GM23338 (cell line): ENCODE results near the gene TMEM250. TPM values are rescaled to one million over a fixed set of nuclear protein-coding genes. Genes with fewer than 3 reads are reported as not detected.

ENCODE experiments used
- ATAC-seq: fragments of 200-7000 bp; cut with Tn5 transposase; 3 replicates; pipeline ENCODE4 v1.9.1; 2020
- DNase-seq: peaks from one replicate; pipeline ENCODE4 v3.0.0-alpha.2; 2015; ENCODE audit warnings: low spot score
- H2AFZ ChIP-seq: fragments of 200-600 bp; sonication (generic); 2 replicates; pipeline ENCODE4 v1.8.0; 2016; ENCODE audit warnings: antibody characterized with exemption, mild to moderate bottlenecking, moderate library complexity
- H3F3A ChIP-seq: fragments of 200-600 bp; sonication (generic); replicated peaks from 2 replicates; pipeline ENCODE4 v1.8.0; 2017; ENCODE audit warnings: antibody characterized with exemption, mixed run types, low read depth
- H3K27ac ChIP-seq: fragments of 200-600 bp; sonication (generic); 2 replicates; pipeline ENCODE4 v1.6.1; 2016; ENCODE audit warnings: low read depth
- H3K27me3 ChIP-seq: fragments of 200-600 bp; sonication (generic); 2 replicates; pipeline ENCODE4 v1.8.0; 2016; ENCODE audit warnings: mild to moderate bottlenecking, mixed run types, moderate library complexity; ENCODE audit not compliant: insufficient read depth
- H3K36me3 ChIP-seq: fragments of 200-600 bp; sonication (generic); 2 replicates; pipeline ENCODE4 v1.8.0; 2016; ENCODE audit warnings: mild to moderate bottlenecking; ENCODE audit not compliant: insufficient read depth
- H3K4me1 ChIP-seq: fragments of 200-600 bp; sonication (generic); 2 replicates; pipeline ENCODE4 v1.8.0; 2016; ENCODE audit warnings: mild to moderate bottlenecking, moderate library complexity; ENCODE audit not compliant: insufficient read depth
- H3K4me2 ChIP-seq: fragments of 200-600 bp; sonication (generic); 2 replicates; pipeline ENCODE4 v1.7.1; 2017; ENCODE audit warnings: mixed run types
- H3K4me3 ChIP-seq: fragments of 200-600 bp; sonication (generic); 2 replicates; pipeline ENCODE4 v1.6.1; 2016; ENCODE audit warnings: mixed run types
- H3K79me2 ChIP-seq: fragments of 200-600 bp; sonication (generic); replicated peaks from 2 replicates; pipeline ENCODE4 v1.8.0; 2017; ENCODE audit warnings: mild to moderate bottlenecking; ENCODE audit not compliant: insufficient read depth
- H3K9me2 ChIP-seq: fragments of 200-600 bp; sonication (generic); 2 replicates; pipeline ENCODE4 v1.8.0; 2017; ENCODE audit not compliant: insufficient read depth
- H4K20me1 ChIP-seq: fragments of 200-600 bp; sonication (generic); replicated peaks from 2 replicates; pipeline ENCODE4 v1.8.0; 2017; ENCODE audit warnings: mild to moderate bottlenecking; ENCODE audit not compliant: insufficient read depth
- H3K27ac Mint-ChIP-seq: 2 replicates; pipeline ENCODE4 v1.8.0; 2020; ENCODE audit warnings: inconsistent platforms, mild to moderate bottlenecking, moderate library complexity, mixed read lengths
- H3K27me3 Mint-ChIP-seq: 3 replicates; pipeline ENCODE4 v1.8.0; 2022; ENCODE audit warnings: low read depth, mild to moderate bottlenecking, moderate library complexity, mixed read lengths, inconsistent platforms; ENCODE audit not compliant: insufficient read depth, poor library complexity
- H3K36me3 Mint-ChIP-seq: 3 replicates; pipeline ENCODE4 v1.8.0; 2021; ENCODE audit warnings: low read depth, mild to moderate bottlenecking, inconsistent platforms, moderate library complexity, mixed read lengths
- H3K4me1 Mint-ChIP-seq: 3 replicates; pipeline ENCODE4 v1.8.0; 2020; ENCODE audit warnings: mild to moderate bottlenecking, inconsistent platforms, mixed read lengths
- H3K4me3 Mint-ChIP-seq: 3 replicates; pipeline ENCODE4 v1.8.0; 2021; ENCODE audit warnings: moderate library complexity, mild to moderate bottlenecking, inconsistent platforms, mixed read lengths
- H3K9me3 Mint-ChIP-seq: 3 replicates; pipeline ENCODE4 v1.8.0; 2020; ENCODE audit warnings: moderate library complexity, mild to moderate bottlenecking, inconsistent platforms, mixed read lengths
- CREB1 ChIP-seq: fragments of 250-450 bp; sonication (Bioruptor Pico); IDR thresholded peaks from 2 replicates; pipeline ENCODE4 v1.5.0; 2020; ENCODE audit warnings: low read depth, mild to moderate bottlenecking, moderate library complexity
- EZH2phosphoT487 ChIP-seq: fragments of 200-600 bp; sonication (generic); IDR thresholded peaks from one replicate; pipeline ENCODE4 v1.8.1; 2018; ENCODE audit warnings: antibody characterized with exemption; ENCODE audit not compliant: unreplicated experiment
- JUNB ChIP-seq: IDR thresholded peaks from one replicate; pipeline ENCODE4 v1.6.1; 2016; ENCODE audit warnings: antibody characterized with exemption; ENCODE audit not compliant: unreplicated experiment
- NANOG ChIP-seq: IDR thresholded peaks from 2 replicates; pipeline ENCODE4 v1.6.1; 2016; ENCODE audit warnings: antibody characterized with exemption, borderline replicate concordance
- POLR2AphosphoS5 ChIP-seq: IDR thresholded peaks from 2 replicates; pipeline ENCODE4 v1.6.1; 2016; ENCODE audit warnings: antibody characterized with exemption, low read depth
- STAT1 ChIP-seq: IDR thresholded peaks from one replicate; pipeline ENCODE4 v1.6.1; 2016; ENCODE audit warnings: antibody characterized with exemption; ENCODE audit not compliant: unreplicated experiment
- ZNF114 ChIP-seq: fragments of 250-450 bp; sonication (Bioruptor Pico); IDR thresholded peaks from 2 replicates; pipeline ENCODE4 v1.5.0; 2020; ENCODE audit warnings: mild to moderate bottlenecking, moderate library complexity
- ZNF331 ChIP-seq: fragments of 250-450 bp; sonication (Bioruptor Pico); IDR thresholded peaks from 2 replicates; pipeline ENCODE4 v1.5.0; 2020; ENCODE audit warnings: low read depth, mild to moderate bottlenecking, moderate library complexity
- polyA plus RNA-seq: library from polyadenylated mRNA; unstranded; fragments of >200 nt; fragmentation: Nextera tagmentation; extraction: Ambion mirVana; gene quantifications from 2 replicates; pipeline ENCODE4 v1.2.1, GENCODE V29; 2016
- total RNA-seq: library from RNA; depleted of rRNA; stranded (reverse); fragments of >200 nt; shearing (Covaris generic); gene quantifications from 2 replicates; pipeline ENCODE4 v1.2.3, GENCODE V29; 2014
- TF ChIP-seq, protein P1 (sequence below): IDR thresholded peaks from one replicate; pipeline ENCODE4 v1.6.1; 2018; ENCODE audit warnings: antibody characterized with exemption; ENCODE audit not compliant: unreplicated experiment
- TF ChIP-seq, protein P2 (sequence below): IDR thresholded peaks from 2 replicates; pipeline ENCODE4 v1.6.1; 2016; ENCODE audit warnings: antibody characterized with exemption
- TF ChIP-seq, protein P3 (sequence below), 2 experiments: fragments of 200-600 bp in 1 of 2; sonication (generic) in 1 of 2; conservative IDR thresholded peaks; 2 replicates each; pipeline versions ENCODE4 v1.5.1 to v1.6.1; 2016 to 2017; ENCODE audit warnings: antibody characterized with exemption in 2 of 2, low read depth in 2 of 2, mild to moderate bottlenecking in 2 of 2, moderate library complexity in 1 of 2

The TMEM250 gene
- total and polyA plus RNA-seq, 2 experiments from 2014 or later, result 12.2 to 39.2 TPM

DNA sequence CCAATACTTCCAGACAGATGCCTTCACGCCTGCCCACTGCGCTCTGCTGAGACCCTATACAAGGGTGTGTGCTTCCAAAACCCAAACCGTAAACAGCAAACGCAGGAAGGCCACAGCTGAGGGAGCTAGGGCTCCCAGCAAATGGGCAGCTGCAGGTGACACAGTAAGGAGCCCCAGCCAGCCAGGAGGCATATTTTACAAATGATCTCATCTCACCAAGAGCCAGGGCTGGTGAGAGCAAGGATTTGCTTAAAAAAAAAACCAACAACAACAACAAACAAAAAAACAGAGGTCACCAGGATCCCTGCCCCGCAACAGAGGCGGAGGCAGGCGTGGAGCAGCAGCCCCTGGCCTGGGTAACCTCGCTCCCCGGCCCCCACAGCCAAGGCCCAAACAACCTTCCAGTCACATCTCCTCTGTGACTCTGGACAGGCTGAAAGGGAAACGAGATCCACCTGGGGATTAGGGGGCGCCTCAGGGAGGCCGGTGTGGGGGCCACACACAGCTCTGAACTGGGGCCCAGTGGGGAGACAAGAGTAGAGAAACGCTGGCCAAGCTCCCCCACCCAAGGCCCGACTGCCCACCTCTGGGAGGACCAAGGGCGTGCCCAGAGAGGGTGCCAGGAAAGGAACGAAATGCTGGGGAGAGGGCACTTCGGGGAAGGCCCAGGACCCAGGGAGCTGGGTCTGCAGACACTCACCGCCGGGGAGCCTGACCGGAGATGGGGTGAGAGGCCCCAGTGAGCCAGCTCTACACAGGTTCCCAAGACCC is 26.9 kb downstream of the TMEM250 start:
- no peaks in the 10 kb centered on the region for H3K9me3 Mint-ChIP-seq
- Histone ChIP-seq H3K27me3 (peaks cover 27% of the 10 kb centered on the region), H3K27ac (peak overlapping the region; percentile 55; the same call in 1 of the 2 replicates), H3K4me3 (no peak overlapping the region), H3F3A (peaks cover 6% of the 10 kb centered on the region; the same call in 1 of the 2 replicates), H3K36me3 (no peaks in the 10 kb centered on the region), H4K20me1 (no peaks in the 10 kb centered on the region), H3K9me2 (no peaks in the 10 kb centered on the region), H2AFZ (no peak overlapping the region), H3K79me2 (peaks cover 9% of the 10 kb centered on the region; the same call in 1 of the 2 replicates), H3K4me2 (no peak overlapping the region), H3K4me1 (peaks cover 31% of the 10 kb centered on the region)
- no peak for ATAC-seq
- H3K4me3 Mint-ChIP-seq, result no peak overlapping the region
- no peaks in the 10 kb centered on the region for H3K36me3 Mint-ChIP-seq
- H3K27me3 Mint-ChIP-seq, result peaks cover 26% of the 10 kb centered on the region
- no peak for DNase-seq
- peak overlapping the region; percentile 62; the same call in 1 of the 2 replicates for H3K27ac Mint-ChIP-seq
- peaks cover 31% of the 10 kb centered on the region for H3K4me1 Mint-ChIP-seq
- TF ChIP-seq POLR2AphosphoS5, result no peak
- TF ChIP-seq, protein P1, sequence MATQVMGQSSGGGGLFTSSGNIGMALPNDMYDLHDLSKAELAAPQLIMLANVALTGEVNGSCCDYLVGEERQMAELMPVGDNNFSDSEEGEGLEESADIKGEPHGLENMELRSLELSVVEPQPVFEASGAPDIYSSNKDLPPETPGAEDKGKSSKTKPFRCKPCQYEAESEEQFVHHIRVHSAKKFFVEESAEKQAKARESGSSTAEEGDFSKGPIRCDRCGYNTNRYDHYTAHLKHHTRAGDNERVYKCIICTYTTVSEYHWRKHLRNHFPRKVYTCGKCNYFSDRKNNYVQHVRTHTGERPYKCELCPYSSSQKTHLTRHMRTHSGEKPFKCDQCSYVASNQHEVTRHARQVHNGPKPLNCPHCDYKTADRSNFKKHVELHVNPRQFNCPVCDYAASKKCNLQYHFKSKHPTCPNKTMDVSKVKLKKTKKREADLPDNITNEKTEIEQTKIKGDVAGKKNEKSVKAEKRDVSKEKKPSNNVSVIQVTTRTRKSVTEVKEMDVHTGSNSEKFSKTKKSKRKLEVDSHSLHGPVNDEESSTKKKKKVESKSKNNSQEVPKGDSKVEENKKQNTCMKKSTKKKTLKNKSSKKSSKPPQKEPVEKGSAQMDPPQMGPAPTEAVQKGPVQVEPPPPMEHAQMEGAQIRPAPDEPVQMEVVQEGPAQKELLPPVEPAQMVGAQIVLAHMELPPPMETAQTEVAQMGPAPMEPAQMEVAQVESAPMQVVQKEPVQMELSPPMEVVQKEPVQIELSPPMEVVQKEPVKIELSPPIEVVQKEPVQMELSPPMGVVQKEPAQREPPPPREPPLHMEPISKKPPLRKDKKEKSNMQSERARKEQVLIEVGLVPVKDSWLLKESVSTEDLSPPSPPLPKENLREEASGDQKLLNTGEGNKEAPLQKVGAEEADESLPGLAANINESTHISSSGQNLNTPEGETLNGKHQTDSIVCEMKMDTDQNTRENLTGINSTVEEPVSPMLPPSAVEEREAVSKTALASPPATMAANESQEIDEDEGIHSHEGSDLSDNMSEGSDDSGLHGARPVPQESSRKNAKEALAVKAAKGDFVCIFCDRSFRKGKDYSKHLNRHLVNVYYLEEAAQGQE, result no peak
- TF ChIP-seq JUNB, result no peak
- TF ChIP-seq ZNF331 (CRISPR knock-in tag), result no peak
- no peak for TF ChIP-seq CREB1

DNA sequence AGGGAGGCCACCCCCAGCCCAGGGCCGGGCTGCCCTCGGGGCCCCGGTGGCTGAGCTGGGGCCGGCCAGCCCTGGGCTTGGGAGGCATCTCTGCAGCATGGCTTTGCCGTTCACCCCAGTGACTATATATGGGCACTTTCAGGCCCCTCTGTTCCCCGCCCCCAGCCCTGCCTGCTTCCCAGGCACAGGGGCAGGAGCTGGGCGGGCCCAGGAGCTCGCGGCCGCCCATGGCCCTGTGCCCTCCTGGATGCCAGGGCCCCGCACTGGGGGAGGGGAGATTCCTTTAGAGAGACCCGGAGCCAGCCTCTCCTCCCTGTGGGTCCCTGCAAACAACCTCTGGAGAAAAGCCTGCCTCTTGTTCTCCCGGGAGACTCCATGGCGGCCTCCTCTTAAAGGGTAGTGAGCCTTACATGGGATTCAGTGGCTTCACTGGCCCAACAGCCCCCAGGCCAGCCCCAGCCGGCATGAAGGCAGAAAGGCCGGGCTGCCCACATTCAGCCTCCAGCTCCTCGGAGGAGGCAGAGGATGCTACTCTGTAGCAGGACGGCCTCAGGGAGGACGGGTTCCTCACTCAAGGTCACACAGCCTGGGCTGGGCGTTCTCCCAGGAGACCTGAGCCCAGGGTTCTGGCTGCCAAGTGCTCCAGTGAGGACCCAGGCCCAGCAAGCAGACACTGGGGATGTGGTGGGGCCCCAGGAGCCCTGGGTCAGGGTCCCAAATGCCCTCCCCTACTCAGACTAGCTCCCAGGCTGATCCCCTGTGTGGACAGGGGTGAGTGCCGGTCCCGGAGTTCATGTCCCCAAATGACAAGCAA is 27.7 kb downstream of the TMEM250 start:
- no peak overlapping the region for H3K4me3 ChIP-seq
- no peak overlapping the region for H2AFZ ChIP-seq
- ATAC-seq (peak; percentile 30), DNase-seq (no peak)
- H4K20me1 ChIP-seq, result no peaks in the 10 kb centered on the region
- peaks cover 19% of the 10 kb centered on the region for H3K27me3 ChIP-seq
- no peaks in the 10 kb centered on the region for H3K9me3 Mint-ChIP-seq
- peaks cover 6% of the 10 kb centered on the region; the same call in 1 of the 2 replicates for H3F3A ChIP-seq
- H3K27ac ChIP-seq, result peak overlapping the region; percentile 55; the same call in 1 of the 2 replicates
- H3K4me1 ChIP-seq, result peaks cover 31% of the 10 kb centered on the region
- no peaks in the 10 kb centered on the region for H3K9me2 ChIP-seq
- H3K4me2 ChIP-seq, result peak overlapping the region; percentile 27; the same call in 1 of the 2 replicates
- H3K36me3 Mint-ChIP-seq, result no peaks in the 10 kb centered on the region
- peak overlapping the region; percentile 62; the same call in 1 of the 2 replicates for H3K27ac Mint-ChIP-seq
- peaks cover 9% of the 10 kb centered on the region; the same call in 1 of the 2 replicates for H3K79me2 ChIP-seq
- H3K4me3 Mint-ChIP-seq, result no peak overlapping the region
- peaks cover 19% of the 10 kb centered on the region for H3K27me3 Mint-ChIP-seq
- peaks cover 35% of the 10 kb centered on the region for H3K4me1 Mint-ChIP-seq
- no peaks in the 10 kb centered on the region for H3K36me3 ChIP-seq
- TF ChIP-seq NANOG, result no peak
- no peak for TF ChIP-seq EZH2phosphoT487
- TF ChIP-seq, protein P2, sequence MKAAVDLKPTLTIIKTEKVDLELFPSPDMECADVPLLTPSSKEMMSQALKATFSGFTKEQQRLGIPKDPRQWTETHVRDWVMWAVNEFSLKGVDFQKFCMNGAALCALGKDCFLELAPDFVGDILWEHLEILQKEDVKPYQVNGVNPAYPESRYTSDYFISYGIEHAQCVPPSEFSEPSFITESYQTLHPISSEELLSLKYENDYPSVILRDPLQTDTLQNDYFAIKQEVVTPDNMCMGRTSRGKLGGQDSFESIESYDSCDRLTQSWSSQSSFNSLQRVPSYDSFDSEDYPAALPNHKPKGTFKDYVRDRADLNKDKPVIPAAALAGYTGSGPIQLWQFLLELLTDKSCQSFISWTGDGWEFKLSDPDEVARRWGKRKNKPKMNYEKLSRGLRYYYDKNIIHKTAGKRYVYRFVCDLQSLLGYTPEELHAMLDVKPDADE, result no peak
- no peak for TF ChIP-seq ZNF114
- TF ChIP-seq JUNB, result no peak
- TF ChIP-seq, protein P1, result no peak
- TF ChIP-seq POLR2AphosphoS5, result no peak
- TF ChIP-seq ZNF331 (CRISPR knock-in tag), result no peak
- no peak for TF ChIP-seq CREB1
- TF ChIP-seq, protein P3, sequence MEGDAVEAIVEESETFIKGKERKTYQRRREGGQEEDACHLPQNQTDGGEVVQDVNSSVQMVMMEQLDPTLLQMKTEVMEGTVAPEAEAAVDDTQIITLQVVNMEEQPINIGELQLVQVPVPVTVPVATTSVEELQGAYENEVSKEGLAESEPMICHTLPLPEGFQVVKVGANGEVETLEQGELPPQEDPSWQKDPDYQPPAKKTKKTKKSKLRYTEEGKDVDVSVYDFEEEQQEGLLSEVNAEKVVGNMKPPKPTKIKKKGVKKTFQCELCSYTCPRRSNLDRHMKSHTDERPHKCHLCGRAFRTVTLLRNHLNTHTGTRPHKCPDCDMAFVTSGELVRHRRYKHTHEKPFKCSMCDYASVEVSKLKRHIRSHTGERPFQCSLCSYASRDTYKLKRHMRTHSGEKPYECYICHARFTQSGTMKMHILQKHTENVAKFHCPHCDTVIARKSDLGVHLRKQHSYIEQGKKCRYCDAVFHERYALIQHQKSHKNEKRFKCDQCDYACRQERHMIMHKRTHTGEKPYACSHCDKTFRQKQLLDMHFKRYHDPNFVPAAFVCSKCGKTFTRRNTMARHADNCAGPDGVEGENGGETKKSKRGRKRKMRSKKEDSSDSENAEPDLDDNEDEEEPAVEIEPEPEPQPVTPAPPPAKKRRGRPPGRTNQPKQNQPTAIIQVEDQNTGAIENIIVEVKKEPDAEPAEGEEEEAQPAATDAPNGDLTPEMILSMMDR (conservative IDR thresholded peaks at IDR 0.05; ENCODE audit: low read depth in 2 of 2), result no peak
- TF ChIP-seq STAT1, result no peak
